RWPE2 (cell line): ENCODE results near the gene GCA.

Source experiments
- ATAC-seq: fragments of 200-7000 bp; cut with Tn5 transposase; 3 replicates; pipeline ENCODE4 v1.9.1; 2021; ENCODE audit warnings: low read depth
- DNase-seq: peaks from one replicate; pipeline ENCODE4 v3.0.0-alpha.2; 2020; ENCODE audit warnings: low spot score
- H3K27ac ChIP-seq: fragments of 450-650 bp; 2 replicates; pipeline ENCODE4 v1.5.1; 2017; ENCODE audit warnings: mild to moderate bottlenecking; ENCODE audit not compliant: poor library complexity, severe bottlenecking
- H3K27me3 ChIP-seq: fragments of 250-450 bp; sonication (Bioruptor Pico); 2 replicates; pipeline ENCODE4 v1.5.1; 2021; ENCODE audit warnings: mild to moderate bottlenecking, moderate library complexity; ENCODE audit not compliant: insufficient read depth, poor library complexity, severe bottlenecking
- H3K36me3 ChIP-seq: fragments of 250-450 bp; sonication (Bioruptor Pico); 2 replicates; pipeline ENCODE4 v1.5.1; 2020; ENCODE audit warnings: low read depth, mild to moderate bottlenecking, moderate library complexity
- H3K4me1 ChIP-seq: fragments of 250-450 bp; sonication (Bioruptor Pico); 2 replicates; pipeline ENCODE4 v1.5.1; 2021; ENCODE audit warnings: mild to moderate bottlenecking, moderate library complexity; ENCODE audit not compliant: insufficient read depth, poor library complexity, severe bottlenecking
- H3K4me3 ChIP-seq: fragments of 250-450 bp; sonication (Bioruptor Pico); 2 replicates; pipeline ENCODE4 v1.5.1; 2021; ENCODE audit warnings: mild to moderate bottlenecking, moderate library complexity; ENCODE audit not compliant: severe bottlenecking
- H3K9me3 ChIP-seq: fragments of 250-450 bp; sonication (Bioruptor Pico); 2 replicates; pipeline ENCODE4 v1.5.1; 2021; ENCODE audit warnings: mild to moderate bottlenecking, moderate library complexity; ENCODE audit not compliant: severe bottlenecking
- TF ChIP-seq, protein P1 (sequence below): fragments of 450-650 bp; IDR thresholded peaks from one replicate; pipeline ENCODE4 v1.5.1; 2017; ENCODE audit warnings: mild to moderate bottlenecking, moderate library complexity; ENCODE audit not compliant: poor library complexity, severe bottlenecking

GCA gene

DNA sequence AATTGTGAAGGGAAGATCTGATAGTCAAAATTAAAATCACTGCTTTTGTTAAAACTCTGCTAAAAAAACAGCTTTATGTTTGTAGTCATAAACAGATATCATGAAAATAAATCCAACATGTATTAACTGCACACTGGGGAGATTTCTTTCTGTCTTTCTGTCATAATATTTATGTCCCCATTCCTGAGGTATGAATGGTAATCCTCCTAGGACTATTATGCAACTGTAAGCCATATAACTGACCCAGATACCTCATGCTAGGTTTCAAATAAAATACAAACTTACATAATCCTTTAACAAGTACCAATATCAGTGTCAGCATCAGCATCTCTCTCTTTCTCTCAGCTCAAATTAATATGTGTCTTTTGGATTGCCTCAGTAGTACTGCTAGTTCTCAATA lies 43.7 kb upstream of the GCA start:
- Histone ChIP-seq H3K36me3 (no peaks in the 10 kb centered on the region), H3K27ac (no peak overlapping the region), H3K9me3 (no peaks in the 10 kb centered on the region), H3K4me1 (peaks cover 14% of the 10 kb centered on the region), H3K4me3 (no peak overlapping the region), H3K27me3 (no peaks in the 10 kb centered on the region)
- DNase-seq: no peak
- TF ChIP-seq, protein P1, sequence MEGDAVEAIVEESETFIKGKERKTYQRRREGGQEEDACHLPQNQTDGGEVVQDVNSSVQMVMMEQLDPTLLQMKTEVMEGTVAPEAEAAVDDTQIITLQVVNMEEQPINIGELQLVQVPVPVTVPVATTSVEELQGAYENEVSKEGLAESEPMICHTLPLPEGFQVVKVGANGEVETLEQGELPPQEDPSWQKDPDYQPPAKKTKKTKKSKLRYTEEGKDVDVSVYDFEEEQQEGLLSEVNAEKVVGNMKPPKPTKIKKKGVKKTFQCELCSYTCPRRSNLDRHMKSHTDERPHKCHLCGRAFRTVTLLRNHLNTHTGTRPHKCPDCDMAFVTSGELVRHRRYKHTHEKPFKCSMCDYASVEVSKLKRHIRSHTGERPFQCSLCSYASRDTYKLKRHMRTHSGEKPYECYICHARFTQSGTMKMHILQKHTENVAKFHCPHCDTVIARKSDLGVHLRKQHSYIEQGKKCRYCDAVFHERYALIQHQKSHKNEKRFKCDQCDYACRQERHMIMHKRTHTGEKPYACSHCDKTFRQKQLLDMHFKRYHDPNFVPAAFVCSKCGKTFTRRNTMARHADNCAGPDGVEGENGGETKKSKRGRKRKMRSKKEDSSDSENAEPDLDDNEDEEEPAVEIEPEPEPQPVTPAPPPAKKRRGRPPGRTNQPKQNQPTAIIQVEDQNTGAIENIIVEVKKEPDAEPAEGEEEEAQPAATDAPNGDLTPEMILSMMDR: no peak
- ATAC-seq: no peak

DNA sequence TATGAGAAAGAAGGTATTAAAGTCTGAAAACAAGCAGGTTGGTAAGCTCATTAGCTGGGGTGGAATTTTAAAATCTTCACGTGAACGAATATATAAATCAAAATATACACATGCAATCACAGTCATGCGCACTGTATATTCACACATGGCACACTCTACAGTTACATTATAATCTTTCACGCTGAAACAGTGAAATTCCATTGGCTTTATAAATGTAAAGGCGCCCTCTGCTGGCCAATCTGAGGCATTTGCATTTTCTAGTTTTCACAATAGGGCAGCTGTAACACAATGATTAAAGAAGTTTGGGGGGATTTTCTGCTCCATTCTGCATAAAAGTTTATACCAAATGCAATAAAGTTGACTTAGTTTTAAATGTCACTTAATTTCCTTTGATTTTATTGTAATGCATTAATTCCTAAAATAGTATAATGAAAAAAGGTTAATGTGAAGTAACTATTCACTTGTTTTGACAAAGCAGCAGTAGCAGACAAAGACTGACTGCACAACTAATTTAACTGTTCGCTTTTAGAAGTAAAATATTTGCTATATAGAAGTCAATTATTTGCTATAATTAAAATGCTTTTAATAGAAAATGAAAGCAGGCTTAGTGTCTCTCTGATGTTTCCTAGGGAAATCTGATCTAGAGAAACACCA lies 42.7 kb upstream of the GCA start:
- peak; percentile 63 for ATAC-seq
- Histone ChIP-seq H3K4me3 (no peak overlapping the region), H3K4me1 (peaks cover 14% of the 10 kb centered on the region), H3K27me3 (no peaks in the 10 kb centered on the region), H3K36me3 (no peaks in the 10 kb centered on the region), H3K9me3 (no peaks in the 10 kb centered on the region), H3K27ac (no peak overlapping the region)
- TF ChIP-seq, protein P1: peak; percentile 92
- DNase-seq: no peak

DNA sequence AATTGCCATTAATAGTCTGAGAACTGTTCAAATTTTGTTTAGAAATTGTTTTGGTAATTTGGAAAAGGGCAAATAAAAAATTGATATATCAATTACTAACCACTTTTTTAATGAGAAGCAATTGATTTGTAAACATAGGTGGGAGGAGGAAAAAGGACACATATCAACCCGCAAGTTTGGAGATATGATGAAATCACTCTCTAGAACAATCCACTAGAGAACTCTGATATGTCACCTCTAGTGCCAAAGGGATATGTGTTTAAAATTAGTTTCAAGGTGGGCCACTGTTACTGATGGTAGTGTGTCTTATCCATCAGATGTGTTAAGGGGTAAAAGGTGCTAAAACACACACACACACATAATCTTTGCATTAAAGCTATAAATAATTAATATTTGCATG lies 42.1 kb upstream of the GCA start:
- H3K27ac ChIP-seq: no peak overlapping the region
- H3K9me3 ChIP-seq: no peaks in the 10 kb centered on the region
- TF ChIP-seq, protein P1: no peak
- H3K27me3 ChIP-seq: no peaks in the 10 kb centered on the region
- peaks cover 14% of the 10 kb centered on the region for H3K4me1 ChIP-seq
- no peaks in the 10 kb centered on the region; the same call in 1 of the 2 replicates for H3K36me3 ChIP-seq
- DNase-seq: no peak
- ATAC-seq: no peak
- no peak overlapping the region for H3K4me3 ChIP-seq

DNA sequence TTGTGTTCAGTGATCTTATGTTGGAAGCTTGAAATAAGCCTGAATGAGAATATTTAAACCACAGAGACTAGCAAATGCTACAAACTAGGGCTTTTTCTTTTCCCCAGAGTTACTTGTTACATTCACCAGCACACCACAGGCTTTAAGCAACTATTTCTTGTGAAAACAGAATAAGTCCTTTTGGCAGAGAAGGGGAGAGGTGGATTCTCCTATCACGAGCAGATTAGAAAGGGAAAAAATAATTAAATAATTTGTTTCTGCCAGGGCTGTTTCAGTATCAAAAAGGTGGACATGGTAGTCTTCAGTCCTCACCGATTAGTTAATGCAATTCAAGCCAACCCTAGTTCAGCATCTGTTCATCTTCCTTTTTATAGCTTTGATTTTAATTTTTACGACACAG lies 38.0 kb upstream of the GCA start:
- H3K9me3 ChIP-seq: no peaks in the 10 kb centered on the region
- TF ChIP-seq, protein P1: no peak
- H3K27ac ChIP-seq: no peak overlapping the region
- ATAC-seq (no peak), DNase-seq (no peak)
- no peak overlapping the region for H3K4me3 ChIP-seq
- peaks cover 5% of the 10 kb centered on the region for H3K4me1 ChIP-seq
- H3K36me3 ChIP-seq: peaks cover 15% of the 10 kb centered on the region
- no peaks in the 10 kb centered on the region for H3K27me3 ChIP-seq

DNA sequence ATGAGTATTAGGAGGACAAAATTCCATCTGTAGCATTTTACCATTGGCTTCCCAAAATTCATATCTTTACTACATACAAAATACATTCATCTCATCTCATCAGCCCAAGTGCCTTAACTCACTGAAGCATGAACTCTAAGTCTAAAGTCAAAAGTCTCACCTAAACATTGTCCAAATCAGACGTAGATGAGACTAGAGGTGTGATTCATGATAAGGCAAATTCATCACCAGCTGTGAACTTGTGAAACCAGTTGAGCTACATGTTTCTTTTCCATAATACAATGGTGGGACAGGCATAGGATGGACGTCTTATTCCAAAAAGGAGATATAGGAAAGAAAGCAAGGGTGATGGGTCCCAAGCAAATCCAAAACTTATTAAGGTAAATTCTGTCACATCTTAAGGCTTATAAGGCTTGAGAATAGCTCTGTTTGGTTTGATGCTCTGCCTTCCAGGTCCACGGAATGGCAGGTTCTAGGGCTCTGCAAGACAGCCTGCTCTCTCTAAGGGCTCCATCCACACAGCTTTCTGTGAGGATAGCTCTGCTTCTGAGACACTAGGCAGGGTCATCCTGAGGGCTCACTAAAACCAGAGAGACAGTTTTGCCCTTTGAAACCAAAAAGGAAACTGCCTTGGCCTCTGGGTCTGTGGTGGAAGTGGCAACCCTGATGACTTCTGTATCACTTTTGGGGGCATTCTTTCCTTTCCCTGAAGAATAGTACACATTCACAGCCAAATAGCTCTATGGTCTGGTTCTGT lies 35.0 kb upstream of the GCA start:
- no peaks in the 10 kb centered on the region for H3K27me3 ChIP-seq
- DNase-seq (no peak), ATAC-seq (0 out of 3 replicates have a peak, but pooled peaks have one; percentile 40)
- H3K4me1 ChIP-seq: peaks cover 3% of the 10 kb centered on the region
- H3K36me3 ChIP-seq: peaks cover 15% of the 10 kb centered on the region
- H3K27ac ChIP-seq: no peak overlapping the region
- no peaks in the 10 kb centered on the region for H3K9me3 ChIP-seq
- TF ChIP-seq, protein P1: no peak
- H3K4me3 ChIP-seq: no peak overlapping the region
